DMS79 (cell line): Measurements from ENCODE around the gene RNASET2.

Experiments used
- DNase-seq: peaks from one replicate; lab custom pipeline; 2025; lab: John Stamatoyannopoulos, UW

Gene RNASET2

GRCh38 chr6:166946125-166946524 lies 10.2 kb downstream of the RNASET2 start:
- DNase-seq = no peak

- no peak for DNase-seq
Measured at GRCh38 chr6:166944666-166945256, 11.6 kb downstream of the RNASET2 start.

- no peak for DNase-seq
Measured at GRCh38 chr6:166942393-166943168, 13.8 kb downstream of the RNASET2 start.

GRCh38 chr6:166940643-166941068 lies 15.7 kb downstream of the RNASET2 start:
- no peak for DNase-seq

GRCh38 chr6:166939894-166940293 lies 16.5 kb downstream of the RNASET2 start:
- DNase-seq = no peak

- DNase-seq = no peak
Measured at GRCh38 chr6:166939345-166939744, 17.0 kb downstream of the RNASET2 start.

- no peak for DNase-seq
Measured at GRCh38 chr6:166938704-166939103, 17.6 kb downstream of the RNASET2 start.

GRCh38 chr6:166938150-166938549 lies 18.2 kb downstream of the RNASET2 start:
- DNase-seq = no peak

GRCh38 chr6:166937746-166938145 lies 18.6 kb downstream of the RNASET2 start:
- DNase-seq = no peak

- no peak for DNase-seq
Measured at GRCh38 chr6:166936079-166936787, 20.1 kb downstream of the RNASET2 start.

- no peak for DNase-seq
Measured at GRCh38 chr6:166935353-166935752, 21.0 kb downstream of the RNASET2 start.

- no peak for DNase-seq
Measured at GRCh38 chr6:166934174-166934573, 22.2 kb downstream of the RNASET2 start.

- DNase-seq = no peak
Measured at GRCh38 chr6:166933396-166933795, 23.0 kb downstream of the RNASET2 start.

GRCh38 chr6:166932616-166933015 lies 23.7 kb downstream of the RNASET2 start:
- no peak for DNase-seq

- no peak for DNase-seq
Measured at GRCh38 chr6:166932116-166932515, 24.2 kb downstream of the RNASET2 start.

GRCh38 chr6:166931426-166931970 lies 24.9 kb downstream of the RNASET2 start:
- no peak for DNase-seq

- no peak for DNase-seq
Measured at GRCh38 chr6:166930354-166930891, 25.9 kb downstream of the RNASET2 start.

- DNase-seq = no peak
Measured at GRCh38 chr6:166929542-166930189, 26.7 kb downstream of the RNASET2 start.

GRCh38 chr6:166928644-166929541 lies 27.5 kb downstream of the RNASET2 start:
- DNase-seq = no peak

GRCh38 chr6:166927935-166928643 lies 28.3 kb downstream of the RNASET2 start:
- no peak for DNase-seq
